ENCODE data around the gene E2F2.
"Not testable (repeated sequence)": the region's sequence is repeated elsewhere in the genome, so short reads cannot be mapped to it uniquely, and the experiment has no call there.

The E2F2 gene

DNA sequence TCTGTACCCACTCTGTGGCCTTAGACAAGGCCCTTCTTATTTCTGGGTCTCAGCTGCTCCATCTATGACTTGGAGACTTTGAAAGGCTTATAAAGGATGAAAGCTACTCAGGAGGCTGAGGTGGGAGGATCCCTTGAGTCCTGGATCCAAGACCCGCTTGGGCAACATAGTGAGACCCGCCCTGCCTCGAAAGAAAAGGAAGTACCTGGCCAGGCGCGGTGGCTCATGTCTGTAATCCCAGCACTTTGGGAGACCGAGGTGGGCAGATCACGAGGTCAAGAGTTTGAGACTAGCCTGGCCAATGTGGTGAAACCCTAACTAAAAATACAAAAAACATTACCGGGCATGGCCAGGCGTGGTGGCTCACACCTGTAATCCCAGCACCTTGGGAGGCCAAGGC is 14.8 kb upstream of the E2F2 start:
- DNase-seq, result no peak

DNA sequence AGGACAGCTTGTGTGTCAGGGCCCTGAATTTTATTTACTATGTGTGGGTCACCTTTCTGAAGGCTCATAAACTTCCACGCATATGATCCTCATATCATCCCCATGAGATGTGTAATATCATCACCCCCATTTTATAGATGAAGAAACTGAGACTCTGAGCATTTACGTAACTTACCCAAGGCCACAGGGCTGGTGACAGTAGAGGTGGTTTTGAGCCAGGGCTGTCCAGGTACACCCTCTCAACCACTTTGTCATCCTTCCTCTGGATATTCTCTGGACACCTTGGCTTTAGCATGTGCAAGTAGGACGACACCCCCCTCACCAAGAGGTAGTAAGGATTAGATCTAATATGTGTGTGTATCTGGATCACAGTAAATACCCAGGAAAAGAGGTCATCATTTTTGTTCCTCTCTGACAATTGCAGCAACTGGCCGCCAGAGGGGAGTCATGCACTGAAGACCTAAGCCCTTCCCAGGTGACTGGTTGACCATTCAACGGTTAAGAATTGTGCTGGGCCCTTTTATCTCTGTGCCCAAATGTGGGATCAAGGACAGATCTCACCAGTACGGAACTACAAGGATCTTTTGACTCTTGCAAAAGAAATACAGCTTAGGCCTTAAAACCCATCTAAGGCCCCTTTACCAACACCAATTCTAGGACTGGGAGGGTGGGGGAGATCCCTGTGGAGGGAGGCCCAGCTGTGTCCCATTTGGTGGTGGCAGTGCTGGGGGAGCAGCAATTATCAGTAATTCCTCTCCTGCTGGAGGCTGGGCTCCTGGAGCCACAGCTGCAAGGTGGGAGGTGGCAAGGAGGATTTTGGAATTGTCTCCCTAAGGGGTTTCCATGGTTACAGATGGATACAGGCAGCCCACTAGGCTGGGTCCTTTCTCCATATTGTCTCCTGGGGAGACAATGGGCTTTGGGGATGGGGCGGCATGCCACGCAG is 13.7 kb upstream of the E2F2 start:
- peak; percentile 71 for DNase-seq

DNA sequence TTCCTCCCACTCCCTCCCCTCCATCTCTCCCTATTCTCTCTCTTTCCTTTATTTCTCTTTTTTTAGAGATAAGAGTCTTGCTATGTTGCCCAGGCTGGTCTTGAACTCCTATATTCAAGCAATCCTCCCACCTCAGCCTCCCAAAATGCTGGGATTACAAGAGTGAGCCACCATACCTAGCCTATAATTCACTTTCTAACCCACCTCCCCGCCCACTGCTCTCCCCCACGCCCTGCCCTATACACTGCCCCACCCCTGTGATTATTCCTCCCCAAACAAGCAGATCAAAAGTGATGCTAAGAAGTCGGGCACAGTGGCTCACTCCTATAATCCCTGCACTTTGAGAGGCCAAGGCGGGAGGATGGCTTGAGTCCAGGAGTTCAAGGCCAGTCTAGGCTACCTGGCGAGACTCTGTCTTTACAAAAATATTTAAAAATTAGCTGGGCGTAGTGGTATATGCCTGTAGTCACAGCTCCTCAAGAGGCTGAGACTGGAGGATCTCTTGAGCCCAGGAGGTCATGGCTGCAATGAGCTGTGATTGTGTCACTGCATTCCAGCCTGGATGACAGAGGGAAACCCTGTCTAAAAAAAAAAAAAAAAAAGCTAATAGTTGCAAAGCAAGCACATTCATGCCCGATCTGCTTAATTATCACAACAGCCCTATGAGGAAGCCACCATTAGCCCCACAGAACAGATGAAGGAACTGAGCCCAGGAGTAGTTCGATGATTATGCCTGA is 12.8 kb upstream of the E2F2 start:
- DNase-seq, result no peak

DNA sequence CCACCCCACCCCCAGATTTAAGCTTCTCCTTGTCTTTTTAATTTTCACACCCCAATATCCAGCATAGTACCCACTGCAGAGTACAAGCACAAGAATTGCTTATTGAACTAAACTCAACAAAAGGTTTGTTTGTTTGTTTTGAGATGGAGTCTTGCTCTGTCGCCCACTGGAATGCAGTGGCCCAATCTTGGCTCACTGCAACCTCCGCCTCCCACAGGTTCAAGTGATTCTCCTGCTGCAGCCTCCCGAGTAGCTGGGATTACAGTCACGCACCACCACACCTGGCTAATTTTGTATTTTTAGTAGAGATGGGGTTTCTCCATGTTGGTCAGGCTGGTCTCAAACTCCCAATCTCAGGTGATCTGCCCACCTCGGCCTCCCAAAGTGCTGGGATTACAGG is 11.9 kb upstream of the E2F2 start:
- DNase-seq, result not testable (repeated sequence)

DNA sequence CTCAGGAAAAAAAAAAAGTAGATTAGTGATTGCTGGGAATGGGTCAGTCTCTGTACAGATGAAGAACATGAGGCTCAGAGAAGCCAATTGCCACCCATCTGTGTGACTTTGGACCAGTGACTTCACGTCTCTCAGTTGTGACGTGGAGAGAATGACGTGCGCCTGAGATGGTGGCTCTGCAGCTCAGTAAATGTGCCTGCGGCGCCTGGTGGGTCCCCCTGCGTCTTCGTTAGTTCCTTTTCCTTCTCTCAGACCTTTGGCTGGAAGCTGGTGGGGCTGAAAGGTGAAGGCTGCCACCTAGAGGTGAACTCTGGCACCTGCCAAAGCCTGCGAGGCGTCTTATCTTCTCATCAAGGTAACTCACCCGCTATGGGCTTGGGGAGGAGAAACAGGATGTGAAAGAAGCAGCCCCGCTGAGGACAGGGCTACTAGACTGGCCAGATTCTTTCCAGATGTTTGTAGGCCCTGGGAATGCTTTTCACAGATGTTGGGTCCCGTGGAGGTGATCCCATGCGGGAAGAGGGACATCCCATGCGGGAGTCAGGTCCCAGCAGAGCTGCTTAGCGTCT is 8.7 kb upstream of the E2F2 start:
- peak; percentile 94 for DNase-seq

DNA sequence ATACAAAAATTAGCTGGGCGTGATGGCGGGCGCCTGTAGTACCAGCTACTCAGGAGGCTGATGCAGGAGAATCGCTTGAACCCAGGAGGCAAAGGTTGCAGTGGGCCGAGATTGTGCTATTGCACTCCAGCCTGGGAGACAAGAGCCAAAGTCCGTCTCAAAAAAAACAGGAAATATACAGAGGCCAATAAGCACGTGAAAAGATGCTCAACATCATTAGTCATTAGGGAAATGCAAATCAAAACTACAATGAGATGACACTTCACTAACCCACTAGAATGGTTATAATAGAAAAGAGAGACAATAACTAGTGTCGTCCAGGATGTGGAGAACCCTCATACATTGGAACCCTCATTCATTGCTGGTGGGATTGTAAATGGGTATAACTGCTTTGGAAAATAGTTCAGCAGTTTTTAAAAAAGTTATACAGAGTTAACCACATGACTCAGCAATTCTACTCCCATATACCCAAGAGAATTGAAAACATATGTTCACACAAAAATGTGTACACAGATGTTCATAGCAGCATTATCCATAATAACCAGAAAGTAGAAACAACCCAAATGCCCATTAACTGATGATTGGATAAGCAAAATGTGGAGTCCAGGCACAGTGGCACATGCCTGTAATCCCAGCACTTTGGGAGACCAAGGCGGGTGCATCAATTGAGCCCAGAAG is 6.4 kb upstream of the E2F2 start:
- DNase-seq, result no peak

DNA sequence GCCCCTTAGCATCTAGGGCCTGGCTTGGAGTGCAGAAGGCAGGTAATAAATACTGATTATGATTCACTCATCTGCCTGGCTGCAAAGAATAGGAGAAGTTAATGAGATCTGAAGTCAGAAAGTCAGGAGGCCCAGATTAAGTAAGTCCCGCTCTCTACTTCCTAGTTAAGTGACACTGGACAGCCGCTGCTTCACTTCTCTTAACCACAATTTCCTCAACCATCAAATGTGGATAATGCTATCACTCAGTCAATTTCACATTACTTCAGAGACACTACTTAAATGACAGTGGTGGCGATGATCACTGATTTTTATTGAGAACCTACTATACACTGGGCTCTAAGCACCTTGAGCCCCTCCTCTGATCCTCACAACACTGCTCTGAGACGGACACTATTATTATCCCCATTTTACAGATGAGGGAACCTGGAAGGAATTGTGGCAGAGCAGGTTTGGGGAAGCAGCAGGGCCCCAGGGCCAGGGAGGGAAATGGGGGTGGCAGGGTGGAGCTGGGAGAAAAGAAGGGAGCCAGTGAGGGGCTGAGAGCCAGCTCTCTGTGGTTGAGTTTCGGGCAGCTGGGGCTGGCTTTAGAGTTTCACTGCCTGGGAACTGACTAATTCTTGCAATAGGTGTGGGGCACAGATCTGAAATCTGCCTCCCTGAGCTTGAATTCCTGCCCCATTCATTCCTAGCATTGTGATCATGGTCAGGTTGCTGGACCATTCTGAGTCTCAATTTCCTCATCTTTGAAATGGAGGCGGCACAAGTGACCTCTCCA is 2.4 kb upstream of the E2F2 start:
- peak; percentile 32 for DNase-seq

DNA sequence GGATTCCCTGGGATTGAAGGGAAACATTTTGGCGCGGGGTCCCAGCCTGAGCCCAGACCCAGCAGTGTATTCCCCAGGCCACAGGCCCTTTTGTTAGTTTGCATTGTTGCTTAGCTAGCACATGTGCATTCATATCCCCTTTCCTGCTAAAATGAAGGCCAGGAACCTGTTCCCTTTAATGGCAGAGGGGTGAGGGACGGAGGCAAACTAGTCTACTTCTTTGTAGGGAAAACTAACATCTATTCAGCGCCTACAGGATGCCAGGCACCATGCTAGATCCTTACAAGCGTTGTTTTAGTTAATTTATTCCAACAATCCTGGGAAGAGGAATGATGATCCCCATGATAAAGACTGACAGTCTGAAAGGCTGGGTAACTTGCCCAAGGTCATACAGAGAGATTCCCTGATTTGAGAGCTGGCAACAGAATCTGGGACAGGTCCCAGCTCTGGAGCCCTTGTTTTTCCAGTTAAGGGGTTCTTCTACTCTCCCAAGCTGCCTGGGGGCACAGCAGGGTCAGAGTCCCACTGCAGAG is 595 bp upstream of the E2F2 start:
- no peak for DNase-seq

DNA sequence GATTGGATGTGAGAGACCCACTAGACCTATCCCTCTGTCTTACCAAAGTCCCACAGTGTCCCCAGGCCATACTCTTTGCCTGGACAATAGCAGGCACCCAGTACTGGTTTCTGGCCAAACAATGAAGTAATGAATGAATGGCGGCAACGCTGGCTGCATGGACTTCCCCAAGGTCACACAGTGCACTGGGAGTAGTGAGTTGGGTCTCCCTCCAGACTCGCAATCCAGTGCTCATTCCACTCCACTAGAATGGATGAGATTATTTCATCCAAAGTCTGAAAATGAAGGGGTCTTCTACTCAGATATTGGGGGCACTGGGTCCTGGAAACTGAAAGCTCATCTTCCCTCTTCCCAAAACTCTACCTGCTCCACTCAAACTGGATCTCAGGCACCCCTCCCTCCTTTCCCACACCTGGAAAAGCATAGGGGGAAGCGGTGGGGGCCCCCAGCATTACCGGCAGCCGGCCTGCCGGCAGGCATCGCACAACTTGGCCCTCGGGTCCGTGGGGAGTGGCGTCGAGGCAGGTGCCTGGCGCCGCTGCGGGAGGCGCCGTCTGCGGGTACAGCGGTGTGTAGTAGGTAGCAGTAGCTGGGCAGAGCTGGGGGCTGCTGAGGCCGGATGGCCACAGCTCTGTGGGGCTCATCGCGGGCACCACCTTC is 816 bp downstream of the E2F2 start:
- no peak for DNase-seq

DNA sequence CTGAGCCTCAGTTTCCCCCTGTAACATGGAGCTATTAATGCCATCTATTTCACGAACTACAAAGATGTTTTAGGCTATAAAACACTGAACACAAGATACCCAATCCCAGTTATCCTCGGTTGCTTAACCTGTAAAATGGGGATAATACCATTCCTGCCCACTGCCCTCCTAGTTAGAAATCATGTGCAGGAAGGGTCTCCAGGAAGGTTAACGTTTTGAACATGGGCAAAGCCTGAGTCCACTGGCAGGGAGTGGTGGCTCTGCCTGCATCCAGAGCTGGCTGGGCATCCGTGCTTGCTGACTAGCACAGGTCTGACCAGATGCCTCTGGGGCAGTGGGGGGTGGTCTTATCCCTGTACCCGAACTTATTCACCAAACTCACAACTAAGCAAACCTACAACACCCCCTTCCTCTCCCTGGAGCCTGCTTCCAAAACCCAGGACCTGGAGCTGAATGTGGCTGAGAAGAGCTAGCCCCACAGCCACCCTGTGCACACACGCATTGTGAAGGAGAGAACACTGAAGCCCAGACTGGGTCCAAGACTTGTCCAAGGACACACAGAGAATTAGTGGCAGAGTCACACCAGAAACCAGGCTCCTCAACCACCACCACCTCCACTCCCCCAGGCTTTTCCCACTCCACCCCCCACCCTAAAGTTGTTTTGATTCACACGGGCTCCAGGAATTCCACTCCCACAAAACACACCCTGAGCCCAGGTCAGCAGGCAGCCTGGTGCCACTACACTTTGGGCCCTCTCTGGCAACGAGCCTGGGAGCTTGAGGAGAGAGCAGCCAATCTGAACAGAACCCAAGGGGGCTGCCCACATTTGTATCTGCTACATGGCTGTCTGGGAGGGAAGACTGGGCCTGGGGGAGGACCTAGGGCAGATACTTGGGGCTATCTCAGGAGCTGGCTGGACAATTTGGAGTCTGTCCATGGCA is 1.6 kb downstream of the E2F2 start:
- no peak for DNase-seq

DNA sequence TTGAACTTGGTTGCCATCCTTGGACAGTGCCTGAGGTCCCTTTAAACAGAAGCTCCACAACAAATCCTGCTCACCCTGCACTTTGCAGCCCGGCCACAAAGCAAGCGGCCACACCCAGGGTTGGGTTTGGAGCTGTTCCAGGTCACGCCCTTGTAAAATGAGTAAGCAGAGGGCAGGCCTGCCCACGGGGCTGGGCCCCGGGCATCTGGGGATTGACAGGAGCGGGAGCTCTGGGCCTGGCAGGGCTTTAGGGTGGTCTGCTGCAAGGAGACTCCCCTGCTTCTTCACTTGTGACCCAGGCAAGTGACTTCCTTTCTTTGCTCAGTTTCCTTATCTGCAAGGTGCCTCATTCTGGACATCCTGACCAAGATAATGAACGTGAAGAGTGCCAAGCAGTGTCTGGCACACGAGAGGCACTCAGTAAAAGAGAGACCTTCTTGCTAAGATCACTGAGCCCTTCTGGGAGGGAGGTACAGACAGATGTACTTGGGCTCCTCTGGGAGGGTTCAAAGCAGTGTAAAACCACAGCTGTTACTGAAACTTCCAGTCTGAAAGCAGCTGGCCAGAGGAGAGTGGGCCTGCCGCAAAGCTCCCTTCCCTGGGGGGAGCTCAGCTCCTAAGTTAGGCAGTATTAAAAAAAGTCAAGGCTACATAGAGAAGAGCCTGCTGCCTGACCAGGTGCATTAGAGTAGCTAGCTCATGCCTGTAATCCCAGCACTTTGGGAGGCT is 2.6 kb downstream of the E2F2 start:
- DNase-seq, result peak; percentile 78

DNA sequence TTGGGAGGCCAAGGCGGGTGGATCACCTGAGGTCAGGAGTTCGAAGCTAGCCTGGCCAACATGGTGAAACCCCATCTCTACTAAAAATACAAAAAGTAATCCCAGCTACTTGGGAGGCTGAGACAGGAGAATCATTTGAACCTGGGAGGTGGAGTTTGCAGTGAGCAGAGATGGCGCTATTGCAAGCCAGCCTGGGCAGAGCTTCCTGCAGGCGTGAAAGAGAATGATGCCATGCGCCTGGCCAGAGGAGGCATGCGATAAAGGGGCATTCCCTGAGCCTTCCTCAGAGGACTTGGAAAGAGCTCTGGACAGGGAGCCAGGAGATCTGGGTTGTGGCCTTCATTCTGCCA is 3.2 kb downstream of the E2F2 start:
- DNase-seq, result no peak

DNA sequence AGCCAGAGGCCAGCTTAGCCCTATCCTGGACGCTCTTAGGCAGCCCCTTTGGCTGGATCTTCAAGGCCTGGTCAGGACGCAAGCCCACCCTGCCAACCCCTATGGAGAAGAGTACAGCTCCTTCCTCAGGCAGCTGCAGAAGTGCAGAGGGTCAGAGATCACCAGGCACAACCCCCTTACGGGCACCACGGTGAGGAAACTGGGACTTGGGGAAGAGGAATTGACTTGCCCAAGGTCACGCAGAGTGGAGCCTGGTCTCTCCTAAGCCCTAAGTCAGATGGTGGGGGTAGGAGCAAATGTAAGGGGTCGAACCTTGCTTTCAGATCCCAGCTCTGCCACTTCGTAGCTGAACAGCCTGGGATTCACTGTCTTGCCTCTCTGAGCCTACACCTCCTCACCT is 3.7 kb downstream of the E2F2 start:
- DNase-seq, result no peak

DNA sequence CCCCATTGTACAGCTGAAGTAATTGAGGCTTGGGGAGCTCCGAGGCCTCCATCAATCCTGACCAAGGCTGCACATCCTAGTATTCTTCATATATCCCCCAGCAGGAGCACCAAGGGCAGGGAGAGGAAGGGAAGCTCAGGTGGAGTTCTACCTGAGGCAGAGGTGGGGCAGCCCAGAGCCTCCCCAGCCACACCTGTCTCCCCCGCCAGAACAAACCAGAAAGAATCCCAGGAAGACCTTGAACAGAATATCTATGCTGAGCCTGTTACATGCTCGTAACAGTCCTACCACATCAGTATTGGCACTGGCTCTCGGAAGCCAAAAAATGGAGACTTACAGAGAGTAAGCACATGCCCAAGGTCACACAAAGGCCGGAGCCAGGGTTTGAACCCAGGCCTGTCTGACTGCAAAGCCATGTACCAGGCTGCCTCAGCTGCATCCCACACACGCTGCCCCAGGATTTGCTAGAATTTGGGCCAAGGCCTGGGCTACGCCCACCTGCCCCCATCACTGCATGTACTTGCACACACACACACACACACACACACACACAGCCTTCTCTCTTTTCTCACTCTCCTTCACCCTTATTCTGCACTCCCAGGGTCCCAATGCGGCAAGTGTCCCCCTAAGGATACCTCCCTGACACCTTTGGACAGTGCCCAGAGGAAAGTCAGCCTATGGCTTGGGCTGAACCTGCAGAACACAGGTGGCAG is 4.5 kb downstream of the E2F2 start:
- no peak for DNase-seq

DNA sequence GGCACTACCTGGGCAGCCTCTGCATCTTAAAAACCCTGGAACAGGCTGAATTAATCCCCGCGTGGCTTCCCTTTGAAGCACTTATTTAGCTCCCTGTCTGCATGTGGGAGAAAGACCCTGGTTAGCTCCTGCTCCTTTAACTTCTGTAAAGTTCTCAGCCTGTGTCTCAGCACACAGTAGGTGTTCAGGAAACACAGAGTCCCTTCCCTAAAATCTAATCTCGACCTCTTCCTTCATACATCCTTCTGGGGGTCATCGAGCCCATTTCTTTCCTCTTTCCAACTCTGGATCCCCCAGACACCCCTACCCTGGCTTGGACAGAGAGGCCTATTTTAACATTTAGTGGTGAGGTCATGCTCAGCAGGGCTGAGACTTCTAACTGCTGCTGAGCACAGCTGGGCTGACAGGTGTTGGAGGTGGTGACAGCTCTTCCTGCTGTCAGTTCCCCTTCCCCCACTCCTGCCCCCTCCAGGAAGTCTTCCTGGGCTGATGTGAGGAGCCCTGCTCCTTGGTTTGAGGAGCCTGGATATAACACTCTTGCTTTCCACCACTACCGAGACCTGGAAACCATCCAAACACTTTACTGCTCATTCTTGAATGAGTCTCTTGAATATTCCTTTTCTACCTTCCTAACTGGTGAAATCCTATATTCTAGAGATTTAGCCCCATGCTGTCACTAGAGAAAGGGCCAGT is 5.3 kb downstream of the E2F2 start:
- peak; percentile 36 for DNase-seq

DNA sequence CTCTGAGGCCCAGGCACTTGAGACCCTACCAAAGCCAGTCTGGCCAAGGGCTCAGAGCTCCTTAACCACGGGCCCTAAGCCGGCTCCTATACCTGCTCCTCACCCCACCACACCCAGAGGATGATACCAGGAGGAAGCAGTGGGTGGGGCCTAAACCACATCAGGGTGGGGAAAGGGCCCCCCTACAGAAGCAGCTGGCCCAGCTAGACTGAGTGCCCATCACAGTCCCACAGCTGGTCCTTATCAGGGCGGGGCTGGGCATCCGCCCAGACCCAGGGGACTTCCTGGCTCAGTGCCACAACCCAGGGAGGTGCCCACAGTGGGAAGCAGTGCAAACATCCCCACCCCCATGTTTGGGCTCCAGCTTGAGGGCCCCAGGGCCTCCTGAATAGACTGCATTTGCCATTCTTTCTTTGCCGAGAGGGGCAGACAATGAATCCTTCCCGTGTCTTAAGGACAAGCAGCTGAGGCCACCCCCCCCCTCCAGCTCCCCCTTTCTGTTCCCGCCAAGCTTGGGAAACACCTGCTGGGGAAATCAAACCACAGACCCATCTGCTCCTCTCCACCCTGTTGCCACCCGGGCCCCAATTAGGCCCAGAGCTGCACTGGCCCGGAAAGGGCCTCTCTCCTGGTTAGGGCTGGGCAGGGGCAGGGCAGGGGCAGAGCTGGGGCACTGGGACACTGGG is 6.2 kb downstream of the E2F2 start:
- DNase-seq, result peak; percentile 64

DNA sequence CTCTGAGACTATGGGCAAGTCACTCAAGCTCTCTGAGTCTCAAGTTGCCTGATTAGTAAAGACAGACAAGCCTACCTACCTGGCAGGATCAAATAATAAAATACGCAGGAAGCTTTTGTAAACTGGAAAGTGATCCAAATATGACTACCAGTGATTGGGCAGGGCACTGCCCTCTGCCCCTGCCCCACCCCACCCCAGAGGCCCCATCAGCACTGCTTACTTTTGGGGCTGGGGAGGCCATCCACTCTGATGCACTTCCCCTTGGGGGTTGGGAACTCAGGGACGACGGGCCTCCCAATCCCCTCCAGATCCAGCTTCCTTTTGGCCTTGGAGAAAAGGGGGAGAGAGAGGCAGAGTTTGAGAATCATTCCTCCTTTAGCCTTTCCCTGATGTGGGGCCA is 6.9 kb downstream of the E2F2 start:
- DNase-seq, result no peak
